CD1c-positive myeloid dendritic cell (primary cell): ENCODE measurements around the gene KRT39.
"Not testable (repeated sequence)": the region's sequence is repeated elsewhere in the genome, so short reads cannot be mapped to it uniquely, and the experiment has no call there.

ENCODE experiments used
- DNase-seq: peaks from one replicate; pipeline ENCODE4 v3.0.0-alpha.2; 2016; ENCODE audit errors: extremely low spot score

Gene KRT39

DNA sequence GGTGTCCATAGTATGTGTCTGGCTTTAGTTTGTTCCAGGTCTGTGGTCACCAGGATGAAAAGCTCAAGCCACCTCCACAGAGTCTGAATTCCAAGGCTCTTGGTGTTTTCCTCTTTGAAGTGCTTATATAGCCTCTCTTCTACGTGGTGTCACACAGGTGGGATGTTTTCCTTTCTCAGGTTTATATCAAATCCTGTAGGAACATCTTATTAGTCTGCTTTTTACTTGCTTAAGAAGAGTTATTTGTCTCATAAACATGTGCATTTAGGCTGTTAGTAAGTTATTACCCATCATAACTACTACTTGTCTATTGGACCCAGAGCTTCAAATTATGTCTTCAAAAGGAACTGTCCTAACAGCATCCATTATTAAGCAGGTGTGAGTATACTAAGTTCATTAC, at the start of gene KRT39:
KRT39 (minus strand) TSS at position 101 of the 400 bp plus-strand sequence; CDS start at position 9, 92 bp downstream.
- DNase-seq: no peak

- no peak for DNase-seq
These were observed 48.7 kb upstream of the KRT39 start for GRCh38 chr17:41015454-41015853.

- no peak for DNase-seq
These were observed 46.9 kb upstream of the KRT39 start for GRCh38 chr17:41013606-41014005.

DNA sequence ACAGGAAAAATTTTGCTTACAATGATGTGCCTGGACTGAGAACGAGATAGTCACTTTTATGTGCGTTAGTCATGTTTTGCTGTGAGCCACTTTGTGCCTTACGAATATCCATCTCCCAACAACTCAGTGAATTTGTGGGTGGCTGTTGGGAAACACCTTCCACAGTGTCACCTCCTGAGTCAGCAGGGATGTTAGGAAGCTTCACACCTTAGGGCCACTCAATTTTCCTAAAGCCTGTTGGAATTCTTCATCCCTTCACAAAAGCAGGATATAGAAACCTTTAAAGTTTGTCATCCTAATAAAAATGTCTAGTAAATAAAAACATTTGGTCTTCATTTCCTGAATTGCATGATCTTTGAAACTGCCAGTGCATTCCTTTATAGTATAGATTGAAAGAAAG, 46.4 kb upstream of the KRT39 start:
- no peak for DNase-seq

GRCh38 chr17:41012326-41013120, 45.8 kb upstream of the KRT39 start:
- no peak for DNase-seq

DNA sequence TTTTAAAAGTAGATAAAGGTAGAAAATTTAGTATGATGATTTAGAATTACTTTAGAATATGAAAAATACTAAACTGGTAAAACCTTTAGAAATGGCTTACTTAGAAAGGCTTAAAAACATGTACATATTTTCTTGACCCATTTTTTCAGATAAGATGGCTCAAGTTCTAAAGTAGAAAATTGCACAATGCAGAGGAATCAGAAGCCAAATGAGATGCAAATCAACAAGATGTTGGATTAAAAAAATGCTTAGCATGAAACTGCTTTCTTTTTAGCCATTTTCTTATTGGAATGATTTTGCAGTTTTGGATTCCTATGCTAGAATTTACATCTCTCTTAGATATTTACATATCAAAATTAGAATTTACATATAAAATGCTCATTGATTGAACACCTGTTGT, 43.7 kb upstream of the KRT39 start:
- no peak for DNase-seq

DNA sequence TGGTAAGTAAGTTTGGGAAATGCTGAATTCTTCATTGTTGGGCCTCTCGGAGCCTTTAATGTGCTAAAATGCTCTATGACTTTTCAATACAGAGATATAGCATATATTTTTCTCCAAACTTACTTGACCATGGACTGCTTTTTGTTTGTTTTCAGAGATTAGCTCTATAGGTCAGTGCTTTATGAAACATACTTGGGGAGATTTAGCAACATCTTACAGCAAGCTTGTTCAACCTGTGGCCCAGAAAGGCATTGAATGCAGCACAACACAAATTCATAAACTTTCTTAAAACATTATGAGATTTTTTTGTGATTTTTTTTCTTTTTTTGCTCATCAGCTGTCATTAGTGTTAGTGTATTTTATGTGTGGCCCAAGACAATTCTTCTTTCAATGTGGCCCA, 43.2 kb upstream of the KRT39 start:
- no peak for DNase-seq

DNA sequence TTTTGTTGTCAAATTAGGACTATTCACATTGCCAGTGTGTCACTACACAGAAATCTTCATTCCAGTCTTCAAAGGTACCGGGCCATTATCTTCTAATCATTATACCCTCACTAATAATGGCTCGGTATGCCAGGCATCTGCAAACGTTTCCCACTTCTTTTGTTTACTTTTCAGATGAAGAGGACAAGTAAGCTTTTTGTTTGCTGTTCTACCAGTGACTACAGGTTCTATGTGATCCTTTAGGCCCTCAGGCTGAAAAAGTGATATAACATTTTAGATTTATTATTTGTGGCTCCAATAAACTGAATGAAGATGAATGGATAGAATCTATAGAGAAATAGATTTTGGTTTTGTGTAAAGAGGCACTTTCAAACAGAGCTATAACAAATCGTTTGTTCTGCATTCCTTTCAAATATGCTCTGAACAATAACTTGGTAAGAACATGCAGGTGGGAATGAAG, 42.6 kb upstream of the KRT39 start:
- no peak for DNase-seq

DNA sequence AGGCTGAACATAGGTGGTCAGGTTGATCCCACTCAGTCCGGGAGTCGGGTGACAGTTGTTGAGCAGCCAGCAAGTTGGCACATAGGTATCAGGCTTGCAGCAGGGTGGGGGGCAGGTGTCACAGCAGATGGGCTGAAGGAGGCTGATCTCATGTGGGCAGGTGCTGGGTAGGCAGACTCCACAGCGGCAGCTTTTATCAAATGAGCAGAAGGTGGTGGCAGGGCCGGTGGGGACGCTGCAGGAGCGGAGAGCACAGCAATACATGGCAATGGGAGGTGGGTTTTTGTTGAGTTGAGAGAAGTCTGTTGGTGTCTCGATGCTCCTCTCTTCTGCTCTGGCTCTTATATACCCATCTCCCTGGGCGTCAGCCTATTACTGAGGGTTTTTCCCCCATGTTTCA, 42.1 kb upstream of the KRT39 start, which contains the start of gene KRTAP3-1:
KRTAP3-1 (minus strand) TSS at position 318 of the 400 bp plus-strand sequence; CDS start at position 264, 54 bp downstream.
- no peak for DNase-seq

DNA sequence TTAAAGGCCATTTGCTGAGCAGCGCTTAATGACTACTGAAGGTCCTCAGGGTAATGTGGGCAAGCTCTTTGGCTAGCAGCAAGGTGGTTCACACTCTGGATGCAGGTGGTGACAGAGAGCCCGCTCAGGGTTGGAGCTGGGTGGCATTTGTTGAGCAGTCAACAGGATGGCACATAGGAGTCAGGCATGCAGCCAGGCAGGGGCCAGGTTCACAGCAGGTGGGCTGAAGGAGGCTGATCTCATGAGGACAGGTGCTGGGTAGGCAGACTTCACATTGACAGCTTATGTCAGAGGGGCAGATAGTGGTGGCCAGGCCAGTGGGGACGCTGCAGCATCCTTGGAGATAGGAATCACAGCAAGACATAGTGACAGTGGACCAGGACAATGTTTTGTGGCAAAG, 37.6 kb upstream of the KRT39 start:
- no peak for DNase-seq

DNA sequence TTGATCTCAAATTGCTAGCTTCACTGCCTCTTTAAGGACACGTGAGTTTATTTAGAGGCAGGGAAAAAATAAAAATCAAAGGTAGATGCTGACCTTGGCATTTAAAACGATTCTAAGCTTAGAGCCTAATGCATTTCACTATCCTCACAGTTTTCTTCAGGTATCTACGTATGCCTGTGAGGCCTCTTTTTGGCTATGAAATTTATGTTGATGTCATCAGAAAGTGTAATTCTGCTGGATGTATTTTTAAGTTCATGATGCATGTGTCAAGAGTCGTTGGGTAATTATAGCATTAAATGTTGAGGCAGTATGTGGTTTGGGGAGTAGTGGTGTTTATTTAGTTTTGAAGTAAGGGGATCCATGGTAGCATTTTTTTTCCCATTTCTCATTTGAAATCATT, 37.2 kb upstream of the KRT39 start:
- DNase-seq: no peak

- DNase-seq: no peak
These were observed 36.1 kb upstream of the KRT39 start for GRCh38 chr17:41002814-41003213.

GRCh38 chr17:41001795-41002194, 35.0 kb upstream of the KRT39 start:
- no peak for DNase-seq

GRCh38 chr17:40999563-40999962, 32.8 kb upstream of the KRT39 start, which contains the start of gene KRTAP3-2:
KRTAP3-2 (minus strand) TSS chr17:40999906; CDS start chr17:40999853, 53 bp downstream.
- DNase-seq: not testable (repeated sequence)

DNA sequence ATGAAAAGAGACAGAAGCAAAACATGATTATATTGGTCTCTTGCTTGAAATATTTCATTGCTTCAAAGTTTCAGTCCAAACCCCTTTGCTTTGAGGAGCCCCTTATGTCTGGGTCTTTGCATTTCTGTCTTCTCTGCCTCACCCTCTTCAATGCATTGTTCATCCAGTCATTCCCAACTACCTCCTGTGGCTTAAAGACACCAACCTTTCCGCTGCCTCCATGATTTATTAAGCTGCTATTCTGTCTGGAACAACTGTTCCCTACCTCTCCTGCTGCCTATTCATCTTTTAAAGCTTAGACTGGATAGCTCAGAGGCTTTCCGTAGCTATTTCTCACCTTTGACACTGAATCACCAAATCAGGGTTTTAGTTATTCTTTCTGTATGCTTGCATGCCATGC, 30.6 kb upstream of the KRT39 start:
- no peak for DNase-seq

DNA sequence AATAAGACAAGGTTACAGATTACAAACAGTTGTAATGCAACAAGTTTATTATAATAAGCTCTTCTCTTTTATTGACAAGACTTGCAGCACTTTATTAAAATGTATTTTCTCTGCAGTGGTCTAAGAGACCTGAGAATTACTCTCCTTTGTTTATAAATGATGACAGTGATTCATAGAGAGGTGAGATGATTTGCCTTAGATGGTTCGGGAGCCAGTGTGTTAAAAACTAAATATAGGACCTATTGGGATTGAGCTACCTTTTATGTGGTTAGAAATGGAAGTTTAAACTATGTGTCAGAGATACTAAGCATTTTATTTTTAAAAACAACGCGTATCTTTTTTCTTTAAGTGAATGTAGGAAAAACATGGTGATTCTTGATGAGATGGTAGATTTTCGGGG, 30.1 kb upstream of the KRT39 start:
- no peak for DNase-seq

- DNase-seq: no peak
These were observed 28.4 kb upstream of the KRT39 start for GRCh38 chr17:40995116-40995515.

DNA sequence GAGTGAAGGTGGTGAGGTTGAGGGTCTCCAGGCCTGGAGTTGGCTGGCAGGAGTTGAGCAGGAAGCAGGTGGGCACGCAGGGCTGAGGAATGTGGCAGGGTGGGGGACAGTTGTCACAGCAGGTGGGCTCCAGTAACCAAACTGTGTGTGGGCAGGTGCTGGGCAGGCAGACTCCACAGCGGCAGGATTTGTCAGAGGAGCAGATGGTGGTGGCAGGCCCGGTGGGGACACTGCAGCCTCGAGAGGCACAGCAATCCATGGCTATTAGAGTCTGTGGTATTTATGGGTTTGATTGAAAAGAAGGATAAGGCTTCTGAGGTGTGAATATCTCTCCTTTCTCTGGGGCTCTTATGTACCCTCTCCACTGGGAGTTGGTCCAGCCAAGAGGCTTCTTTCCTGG, 27.1 kb upstream of the KRT39 start, which contains the start of gene KRTAP3-3:
KRTAP3-3 (minus strand) TSS at position 326 of the 400 bp plus-strand sequence; CDS start at position 259, 67 bp downstream.
- DNase-seq: no peak

- DNase-seq: no peak
These were observed 26.3 kb upstream of the KRT39 start for GRCh38 chr17:40993084-40993483.

- DNase-seq: no peak
These were observed 25.9 kb upstream of the KRT39 start for GRCh38 chr17:40992666-40993065.

DNA sequence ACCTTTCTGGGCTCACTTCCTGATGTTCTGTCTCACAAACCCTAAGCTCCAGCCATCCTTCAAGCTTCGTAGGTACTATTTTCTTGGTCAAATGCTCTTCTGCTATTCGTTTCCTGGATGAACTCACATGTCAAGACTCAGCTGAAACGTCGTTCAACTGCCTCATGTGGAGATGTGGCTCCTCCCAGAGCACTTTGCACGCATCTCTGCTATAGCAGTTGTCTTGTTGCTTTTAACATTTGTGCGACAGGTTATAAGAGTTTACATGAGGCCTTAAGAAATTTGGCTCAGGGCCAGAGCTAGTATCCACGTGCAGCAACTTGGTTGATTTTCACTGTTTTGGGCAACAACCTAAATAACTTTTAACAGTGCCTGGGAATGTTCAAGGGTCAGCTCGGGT, 20.2 kb upstream of the KRT39 start:
- no peak for DNase-seq

DNA sequence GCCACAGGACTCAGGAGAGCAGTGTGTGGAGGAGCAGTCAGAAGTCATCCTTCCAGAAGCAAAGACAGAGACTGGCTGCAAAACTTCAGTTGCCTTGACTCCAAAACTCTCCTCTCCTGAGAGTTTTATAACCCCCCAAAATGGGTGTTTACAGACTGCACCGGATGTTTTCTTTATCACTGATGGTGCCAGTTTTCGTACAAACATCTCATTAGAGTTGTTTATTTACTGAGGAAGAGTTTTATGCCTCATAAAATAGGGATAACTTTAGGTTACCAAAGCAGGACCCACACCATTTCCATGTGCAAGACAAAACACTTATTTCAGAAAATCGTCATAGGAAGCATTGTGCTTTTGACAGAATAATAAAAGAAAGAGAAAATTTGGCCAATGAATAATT, 17.5 kb upstream of the KRT39 start, which contains the start of gene KRT40:
KRT40 (minus strand) TSS at position 101 of the 400 bp plus-strand sequence; CDS start at position 48, 53 bp downstream.
- DNase-seq: no peak

DNA sequence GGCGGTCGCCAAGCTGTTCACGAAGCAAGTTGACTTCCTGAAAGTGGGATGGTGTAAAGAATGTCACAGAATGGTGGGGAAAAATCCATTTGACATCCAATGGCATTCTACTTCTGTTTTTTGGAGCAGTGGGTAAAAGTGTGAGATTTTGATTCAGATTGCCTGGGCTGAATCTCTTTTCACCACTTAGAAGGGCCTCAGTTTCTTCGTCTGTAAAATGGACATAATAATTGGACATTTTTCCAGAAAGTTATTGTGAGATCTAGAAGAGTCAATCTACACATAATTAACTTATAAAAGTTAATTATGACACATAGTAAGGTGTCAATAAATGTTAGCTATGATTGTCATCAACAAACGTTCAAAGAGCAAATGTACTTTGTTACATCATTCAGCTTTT, 14.4 kb upstream of the KRT39 start:
- DNase-seq: no peak
